ENCODE results near the gene GNG7. TPM values are rescaled to one million over a fixed set of nuclear protein-coding genes. Genes with fewer than 3 reads are reported as not detected.

GNG7 gene
- total RNA-seq, 1 donor from 2014 or later: 1.8 TPM

DNA sequence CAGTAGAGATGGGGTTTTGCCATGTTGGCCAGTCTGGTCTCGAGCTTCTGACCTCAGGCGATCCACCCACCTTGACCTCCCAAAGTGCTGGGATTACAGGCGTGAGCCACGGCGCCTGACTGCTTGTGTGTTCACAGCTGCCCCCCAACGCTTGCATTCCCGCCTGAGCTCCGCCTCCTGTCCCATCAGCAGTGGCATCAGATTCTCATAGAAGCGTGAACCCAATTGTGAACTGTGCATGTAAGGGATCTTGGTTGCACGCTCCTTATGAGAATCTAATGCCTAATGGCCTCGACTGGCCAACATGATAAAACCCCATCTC is 150.7 kb downstream of the GNG7 start:
- Mint-ChIP-seq H3K9me3 (ENCODE audit: unreplicated experiment) (peaks cover 2% of the 10 kb centered on the region), H3K36me3 (ENCODE audit: low read depth, unreplicated experiment) (no peaks in the 10 kb centered on the region), H3K27ac (ENCODE audit: unreplicated experiment) (peak overlapping the region; percentile 66), H3K27me3 (ENCODE audit: low read depth, unreplicated experiment) (no peaks in the 10 kb centered on the region), H3K4me3 (ENCODE audit: unreplicated experiment) (no peak overlapping the region), H3K4me1 (ENCODE audit: low read depth, unreplicated experiment) (peaks cover 20% of the 10 kb centered on the region)
- FAIRE-seq: no peak
- no peak overlapping the region for H3K9ac ChIP-seq (ENCODE audit: low read length)
- H3K4me2 ChIP-seq (ENCODE audit: low read length): no peak overlapping the region
- H3K9me3 ChIP-seq (ENCODE audit: insufficient read depth, low read depth, low read length): no peaks in the 10 kb centered on the region
- TF ChIP-seq EZH2 (IDR thresholded peaks at IDR 0.05; ENCODE audit: insufficient read depth, low read length) (no peak), CTCF (IDR thresholded peaks at IDR 0.05; ENCODE audit: insufficient read depth, low read depth, low read length) (no peak)
- H3K36me3 ChIP-seq (ENCODE audit: insufficient read depth, low read length): no peaks in the 10 kb centered on the region
- H4K20me1 ChIP-seq (ENCODE audit: insufficient read depth, low read length): no peaks in the 10 kb centered on the region
- H3K27ac ChIP-seq (ENCODE audit: low read depth, low read length): no peak overlapping the region
- no peak overlapping the region for H2AFZ ChIP-seq (ENCODE audit: low read depth, low read length)
- DNase-seq (ENCODE audit: low read depth): no peak
- no peak overlapping the region for H3K4me3 ChIP-seq (ENCODE audit: insufficient read depth, low read depth, low read length)
- H3K27me3 ChIP-seq (ENCODE audit: insufficient read depth, low read length): no peaks in the 10 kb centered on the region
- peaks cover 17% of the 10 kb centered on the region for H3K4me1 ChIP-seq (ENCODE audit: insufficient read depth, low read length)
- no peaks in the 10 kb centered on the region for H3K79me2 ChIP-seq (ENCODE audit: insufficient read depth, low read length)

- Mint-ChIP-seq H3K9me3 (ENCODE audit: unreplicated experiment) (peaks cover 2% of the 10 kb centered on the region), H3K27ac (ENCODE audit: unreplicated experiment) (no peak overlapping the region), H3K4me3 (ENCODE audit: unreplicated experiment) (peak overlapping the region; percentile 64), H3K27me3 (ENCODE audit: low read depth, unreplicated experiment) (no peaks in the 10 kb centered on the region), H3K4me1 (ENCODE audit: low read depth, unreplicated experiment) (peaks cover 21% of the 10 kb centered on the region), H3K36me3 (ENCODE audit: low read depth, unreplicated experiment) (no peaks in the 10 kb centered on the region)
- no peaks in the 10 kb centered on the region for H4K20me1 ChIP-seq (ENCODE audit: insufficient read depth, low read length)
- H3K79me2 ChIP-seq (ENCODE audit: insufficient read depth, low read length): no peaks in the 10 kb centered on the region
- H3K4me1 ChIP-seq (ENCODE audit: insufficient read depth, low read length): peaks cover 22% of the 10 kb centered on the region
- no peak overlapping the region for H3K4me2 ChIP-seq (ENCODE audit: low read length)
- H2AFZ ChIP-seq (ENCODE audit: low read depth, low read length): no peak overlapping the region
- no peaks in the 10 kb centered on the region for H3K27me3 ChIP-seq (ENCODE audit: insufficient read depth, low read length)
- no peak for FAIRE-seq
- DNase-seq (ENCODE audit: low read depth): no peak
- TF ChIP-seq CTCF (IDR thresholded peaks at IDR 0.05; ENCODE audit: insufficient read depth, low read depth, low read length) (no peak), EZH2 (IDR thresholded peaks at IDR 0.05; ENCODE audit: insufficient read depth, low read length) (no peak)
- no peak overlapping the region for H3K4me3 ChIP-seq (ENCODE audit: insufficient read depth, low read depth, low read length)
- no peak overlapping the region for H3K27ac ChIP-seq (ENCODE audit: low read depth, low read length)
- no peaks in the 10 kb centered on the region for H3K9me3 ChIP-seq (ENCODE audit: insufficient read depth, low read depth, low read length)
- no peak overlapping the region for H3K9ac ChIP-seq (ENCODE audit: low read length)
- H3K36me3 ChIP-seq (ENCODE audit: insufficient read depth, low read length): no peaks in the 10 kb centered on the region
Measured at GRCh38 chr19:2551172-2551863, 151.2 kb downstream of the GNG7 start.

GRCh38 chr19:2550431-2551171 is 151.9 kb downstream of the GNG7 start:
- Mint-ChIP-seq H3K27me3 (ENCODE audit: low read depth, unreplicated experiment) (no peaks in the 10 kb centered on the region), H3K4me1 (ENCODE audit: low read depth, unreplicated experiment) (peaks cover 25% of the 10 kb centered on the region), H3K27ac (ENCODE audit: unreplicated experiment) (no peak overlapping the region), H3K36me3 (ENCODE audit: low read depth, unreplicated experiment) (no peaks in the 10 kb centered on the region), H3K9me3 (ENCODE audit: unreplicated experiment) (peaks cover 2% of the 10 kb centered on the region), H3K4me3 (ENCODE audit: unreplicated experiment) (no peak overlapping the region)
- H3K4me2 ChIP-seq (ENCODE audit: low read length): peak overlapping the region; percentile 58
- peaks cover 25% of the 10 kb centered on the region for H3K4me1 ChIP-seq (ENCODE audit: insufficient read depth, low read length)
- FAIRE-seq: no peak
- H3K27ac ChIP-seq (ENCODE audit: low read depth, low read length): no peak overlapping the region
- no peaks in the 10 kb centered on the region for H3K9me3 ChIP-seq (ENCODE audit: insufficient read depth, low read depth, low read length)
- no peak overlapping the region for H2AFZ ChIP-seq (ENCODE audit: low read depth, low read length)
- TF ChIP-seq CTCF (IDR thresholded peaks at IDR 0.05; ENCODE audit: insufficient read depth, low read depth, low read length) (no peak), EZH2 (IDR thresholded peaks at IDR 0.05; ENCODE audit: insufficient read depth, low read length) (no peak)
- peak overlapping the region; percentile 38 for H3K9ac ChIP-seq (ENCODE audit: low read length)
- H3K27me3 ChIP-seq (ENCODE audit: insufficient read depth, low read length): no peaks in the 10 kb centered on the region
- no peaks in the 10 kb centered on the region for H3K36me3 ChIP-seq (ENCODE audit: insufficient read depth, low read length)
- DNase-seq (ENCODE audit: low read depth): no peak
- no peaks in the 10 kb centered on the region for H4K20me1 ChIP-seq (ENCODE audit: insufficient read depth, low read length)
- no peaks in the 10 kb centered on the region for H3K79me2 ChIP-seq (ENCODE audit: insufficient read depth, low read length)
- H3K4me3 ChIP-seq (ENCODE audit: insufficient read depth, low read depth, low read length): no peak overlapping the region

Measured in astrocyte (in vitro differentiated cells and primary cell).